Peyer's patch (tissue), 4 donors: ENCODE measurements around the gene GGTLC2.

ENCODE experiments used
- POLR2A ChIP-seq, 2 donors: fragments of 450-650 bp; IDR thresholded peaks; one replicate each; pipeline ENCODE4 v1.5.1; 2017; ENCODE audit warnings: antibody characterized with exemption in 2 of 2, mild to moderate bottlenecking in 2 of 2, moderate library complexity in 2 of 2
- TF ChIP-seq, protein P1 (sequence below), 6 experiments: fragments of 450-650 bp in 4 of 6; fragments of 200-600 bp in 2 of 6; sonication (generic) in 1 of 6; IDR thresholded peaks; one replicate each; pipeline ENCODE4 v1.5.1; 2017 to 2019; ENCODE audit warnings: antibody characterized with exemption in 6 of 6, mild to moderate bottlenecking in 3 of 6, moderate library complexity in 1 of 6

DNA sequence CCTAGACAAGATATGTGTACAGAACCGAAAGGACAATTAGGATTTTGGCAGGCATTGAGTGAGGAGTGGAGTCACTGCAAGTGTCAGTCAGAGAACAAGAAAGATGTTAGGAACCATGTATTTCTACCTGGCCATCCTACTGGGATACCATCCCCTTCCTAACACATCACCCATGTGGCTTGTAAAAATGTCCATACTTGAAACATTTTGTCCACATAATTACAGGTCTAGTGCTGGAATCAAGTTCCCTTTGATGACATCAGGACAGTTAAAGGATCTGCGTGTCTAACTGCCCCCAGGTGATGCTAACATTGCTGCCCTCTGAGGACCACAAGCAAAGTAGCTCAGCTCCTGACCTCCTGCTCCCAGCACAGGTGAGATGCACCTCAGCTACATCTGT lies 31.9 kb upstream of the GGTLC2 start:
- TF ChIP-seq, protein P1, sequence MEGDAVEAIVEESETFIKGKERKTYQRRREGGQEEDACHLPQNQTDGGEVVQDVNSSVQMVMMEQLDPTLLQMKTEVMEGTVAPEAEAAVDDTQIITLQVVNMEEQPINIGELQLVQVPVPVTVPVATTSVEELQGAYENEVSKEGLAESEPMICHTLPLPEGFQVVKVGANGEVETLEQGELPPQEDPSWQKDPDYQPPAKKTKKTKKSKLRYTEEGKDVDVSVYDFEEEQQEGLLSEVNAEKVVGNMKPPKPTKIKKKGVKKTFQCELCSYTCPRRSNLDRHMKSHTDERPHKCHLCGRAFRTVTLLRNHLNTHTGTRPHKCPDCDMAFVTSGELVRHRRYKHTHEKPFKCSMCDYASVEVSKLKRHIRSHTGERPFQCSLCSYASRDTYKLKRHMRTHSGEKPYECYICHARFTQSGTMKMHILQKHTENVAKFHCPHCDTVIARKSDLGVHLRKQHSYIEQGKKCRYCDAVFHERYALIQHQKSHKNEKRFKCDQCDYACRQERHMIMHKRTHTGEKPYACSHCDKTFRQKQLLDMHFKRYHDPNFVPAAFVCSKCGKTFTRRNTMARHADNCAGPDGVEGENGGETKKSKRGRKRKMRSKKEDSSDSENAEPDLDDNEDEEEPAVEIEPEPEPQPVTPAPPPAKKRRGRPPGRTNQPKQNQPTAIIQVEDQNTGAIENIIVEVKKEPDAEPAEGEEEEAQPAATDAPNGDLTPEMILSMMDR (IDR thresholded peaks at IDR 0.05), result no peak
- no peak for TF ChIP-seq POLR2A (IDR thresholded peaks at IDR 0.05)
